Prostate gland (tissue), 2 donors: ENCODE results near the gene BTAF1.

Experiments
- CTCF ChIP-seq, 4 experiments: fragments of 200-600 bp in 2 of 4; fragments of 450-650 bp in 2 of 4; sonication (generic) in 2 of 4; IDR thresholded peaks; 1 replicate in 3 of 4; 2 replicates in 1 of 4; pipeline ENCODE4 v1.5.1; 2016 to 2019; ENCODE audit warnings: antibody characterized with exemption in 4 of 4, mild to moderate bottlenecking in 2 of 4, moderate library complexity in 2 of 4
- POLR2A ChIP-seq: fragments of 450-650 bp; IDR thresholded peaks from one replicate; pipeline ENCODE4 v1.6.1; 2016; ENCODE audit warnings: antibody characterized with exemption, mild to moderate bottlenecking

GRCh38 chr10:91955114-91955513, 31.5 kb downstream of the BTAF1 start:
- TF ChIP-seq POLR2A: no peak
- TF ChIP-seq CTCF (IDR thresholded peaks at IDR 0.05): no peak
